ENCODE results near the gene NAA60. TPM values are rescaled to one million over a fixed set of nuclear protein-coding genes. Genes with fewer than 3 reads are reported as not detected.
"Not testable (repeated sequence)": the region's sequence is repeated elsewhere in the genome, so short reads cannot be mapped to it uniquely, and the experiment has no call there.

Gene NAA60
- total RNA-seq, 1 donor from 2014 or later, result 43.8 TPM

- intact Hi-C loops (cut with micrococcal nuclease), result no loop called here
These were observed 16.6 kb downstream of the NAA60 start for GRCh38 chr16:3460121-3460520.

- intact Hi-C loops (cut with micrococcal nuclease), result no loop called here
These were observed 17.1 kb downstream of the NAA60 start for GRCh38 chr16:3460585-3460984.

GRCh38 chr16:3461151-3461550 is 17.7 kb downstream of the NAA60 start:
- intact Hi-C loops (cut with micrococcal nuclease), result no loop called here

- intact Hi-C loops (cut with micrococcal nuclease), result no loop called here
These were observed 21.8 kb downstream of the NAA60 start for GRCh38 chr16:3465301-3465700.

- intact Hi-C loops (cut with micrococcal nuclease), result no loop called here
These were observed 22.6 kb downstream of the NAA60 start for GRCh38 chr16:3465911-3466584.

GRCh38 chr16:3467182-3467581 is 23.7 kb downstream of the NAA60 start:
- intact Hi-C loops (cut with micrococcal nuclease), result no loop called here

GRCh38 chr16:3467921-3468320 is 24.4 kb downstream of the NAA60 start:
- intact Hi-C loops (cut with micrococcal nuclease), result no loop called here

- intact Hi-C loops (cut with micrococcal nuclease), result no loop called here
These were observed 25.0 kb downstream of the NAA60 start for GRCh38 chr16:3468501-3468900.

- intact Hi-C loops (cut with micrococcal nuclease), result no loop called here
These were observed 26.3 kb downstream of the NAA60 start for GRCh38 chr16:3469736-3470135.

- intact Hi-C loops (cut with micrococcal nuclease), result no loop called here
These were observed 27.2 kb downstream of the NAA60 start for GRCh38 chr16:3470723-3471122.

GRCh38 chr16:3471518-3472176 is 28.2 kb downstream of the NAA60 start:
- intact Hi-C loops (cut with micrococcal nuclease), result no loop called here

GRCh38 chr16:3472878-3473595 is 29.6 kb downstream of the NAA60 start:
- intact Hi-C loops (cut with micrococcal nuclease), result no loop called here

GRCh38 chr16:3473596-3473943 is 30.1 kb downstream of the NAA60 start:
- intact Hi-C loops (cut with micrococcal nuclease), result not testable (repeated sequence)

- intact Hi-C loops (cut with micrococcal nuclease), result no loop called here
These were observed 30.8 kb downstream of the NAA60 start for GRCh38 chr16:3474136-3474779.

- intact Hi-C loops (cut with micrococcal nuclease), result not testable (repeated sequence)
These were observed 31.4 kb downstream of the NAA60 start for GRCh38 chr16:3474870-3475269.

- intact Hi-C loops (cut with micrococcal nuclease), result no loop called here
These were observed 32.3 kb downstream of the NAA60 start for GRCh38 chr16:3475604-3476375.

GRCh38 chr16:3476409-3476808 is 32.9 kb downstream of the NAA60 start:
- intact Hi-C loops (cut with micrococcal nuclease), result no loop called here

- intact Hi-C loops (cut with micrococcal nuclease), result no loop called here
These were observed 34.9 kb downstream of the NAA60 start for GRCh38 chr16:3478242-3478925.

- intact Hi-C loops (cut with micrococcal nuclease), result no loop called here
These were observed 36.3 kb downstream of the NAA60 start for GRCh38 chr16:3479654-3480216.

- intact Hi-C loops (cut with micrococcal nuclease), result no loop called here
These were observed 37.6 kb downstream of the NAA60 start for GRCh38 chr16:3480901-3481695.
